Kidney epithelial cell (primary cell): ENCODE data around the gene OR11L1. TPM values are rescaled to one million over a fixed set of nuclear protein-coding genes. Genes with fewer than 3 reads are reported as not detected.

Experiments used
- total RNA-seq: library from RNA; depleted of rRNA; stranded (reverse); fragments of >200 nt; gene quantifications from 2 replicates; pipeline ENCODE4 v1.2.3, GENCODE V29; 2015

The OR11L1 gene
- total RNA-seq, 1 donor from 2014 or later = not detected

Other genes with a start within 250 kb of the OR11L1 start
- gene OR2G3, start 236.3 kb downstream of the OR11L1 start, total RNA-seq = not detected in 2 replicates
- not detected in 2 replicates for gene OR13G1, start 162.2 kb downstream of the OR11L1 start, total RNA-seq
- not detected in 2 replicates for gene OR6F1, start 125.2 kb downstream of the OR11L1 start, total RNA-seq
- not detected in 2 replicates for gene OR14K1, start 103.3 kb downstream of the OR11L1 start, total RNA-seq
- not detected in 2 replicates for gene OR14A2, start 93.8 kb downstream of the OR11L1 start, total RNA-seq
- gene OR1C1, start 81.3 kb downstream of the OR11L1 start, total RNA-seq = not detected in 2 replicates
- gene OR14A16, start 17.8 kb downstream of the OR11L1 start, total RNA-seq = not detected in 2 replicates
- gene TRIM58, start 15.3 kb upstream of the OR11L1 start, total RNA-seq = 4.2 and 5.3 TPM in 2 replicates
- 1.0 and 1.8 TPM in 2 replicates for gene OR2W3, start 53.7 kb upstream of the OR11L1 start, total RNA-seq
- not detected in 2 replicates for gene OR2T8, start 78.4 kb upstream of the OR11L1 start, total RNA-seq
- gene OR2AJ1, start 83.0 kb upstream of the OR11L1 start, total RNA-seq = not detected in 2 replicates
- not detected in 2 replicates for gene OR2L8, start 107.0 kb upstream of the OR11L1 start, total RNA-seq
- not detected in 2 replicates for gene OR2AK2, start 123.3 kb upstream of the OR11L1 start, total RNA-seq
- gene OR2L5, start 171.8 kb upstream of the OR11L1 start, total RNA-seq = not detected in 2 replicates
- not detected in 2 replicates for gene OR2L2, start 188.2 kb upstream of the OR11L1 start, total RNA-seq
- 0.08 TPM in 1 of 2 replicates, not detected in the other for gene OR2L3, start 204.9 kb upstream of the OR11L1 start, total RNA-seq